ENCODE data around the gene KCNJ4. TPM values are rescaled to one million over a fixed set of nuclear protein-coding genes. Genes with fewer than 3 reads are reported as not detected.

Gene KCNJ4
- total RNA-seq, 2 donors from 2014 or later, result not detected

- no peaks in the 10 kb centered on the region for H3K9me3 ChIP-seq (ENCODE audit: control insufficient read depth, low read length, poor library complexity, severe bottlenecking)
- H3K27me3 Mint-ChIP-seq, result peaks cover 78% of the 10 kb centered on the region
- H3K36me3 Mint-ChIP-seq (ENCODE audit: low read depth), result peaks cover 15% of the 10 kb centered on the region
- DNase-seq (no peak), ATAC-seq (no peak)
- H3K27ac Mint-ChIP-seq, result no peak overlapping the region
- peak overlapping the region; percentile 86 for H3K4me3 Mint-ChIP-seq
- peaks cover 19% of the 10 kb centered on the region for H3K4me1 Mint-ChIP-seq
These were observed 1.0 kb downstream of the KCNJ4 start for GRCh38 chr22:38453996-38454352.

DNA sequence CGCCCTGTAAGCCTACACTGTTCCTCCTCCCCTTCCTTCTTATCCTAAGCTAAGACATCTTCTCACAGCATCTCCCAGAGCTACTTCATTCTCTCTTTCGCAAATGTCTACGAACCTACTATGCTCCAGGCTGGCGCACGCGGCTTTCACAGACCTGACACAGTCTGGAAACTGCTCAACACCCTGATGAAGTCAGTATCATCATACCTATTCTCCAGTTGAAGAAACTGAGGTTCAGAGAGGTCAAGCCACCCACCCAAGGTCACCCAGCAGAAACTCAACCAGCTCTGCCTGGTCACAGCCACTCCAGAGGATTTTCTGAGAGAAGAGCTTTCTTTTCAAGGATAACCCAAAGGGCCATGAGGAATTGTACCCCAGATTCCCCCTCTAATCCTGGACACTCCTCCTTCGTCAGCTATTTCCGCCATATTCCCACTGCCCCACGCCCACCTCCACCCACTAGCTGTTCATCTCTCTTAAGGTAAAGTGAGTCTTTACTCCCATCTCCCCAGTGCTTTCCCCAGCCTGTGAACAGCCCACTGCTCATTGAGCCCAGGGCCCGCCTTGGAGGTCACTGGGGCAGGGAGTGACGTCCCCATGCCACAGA lies 1.8 kb downstream of the KCNJ4 start:
- Mint-ChIP-seq H3K4me3 (peak overlapping the region; percentile 39), H3K27me3 (peaks cover 74% of the 10 kb centered on the region), H3K36me3 (ENCODE audit: low read depth) (peaks cover 15% of the 10 kb centered on the region), H3K27ac (no peak overlapping the region), H3K4me1 (peaks cover 19% of the 10 kb centered on the region)
- no peak for DNase-seq
- no peaks in the 10 kb centered on the region for H3K9me3 ChIP-seq (ENCODE audit: control insufficient read depth, low read length, poor library complexity, severe bottlenecking)
- ATAC-seq, result no peak

- H3K9me3 ChIP-seq (ENCODE audit: control insufficient read depth, low read length, poor library complexity, severe bottlenecking), result no peaks in the 10 kb centered on the region
- no peak overlapping the region for H3K4me3 Mint-ChIP-seq
- no peak overlapping the region for H3K27ac Mint-ChIP-seq
- ATAC-seq, result no peak
- DNase-seq, result no peak
- peaks cover 15% of the 10 kb centered on the region for H3K36me3 Mint-ChIP-seq (ENCODE audit: low read depth)
- H3K27me3 Mint-ChIP-seq, result peaks cover 67% of the 10 kb centered on the region
- peaks cover 16% of the 10 kb centered on the region for H3K4me1 Mint-ChIP-seq
These were observed 2.5 kb downstream of the KCNJ4 start for GRCh38 chr22:38452373-38453065.

DNA sequence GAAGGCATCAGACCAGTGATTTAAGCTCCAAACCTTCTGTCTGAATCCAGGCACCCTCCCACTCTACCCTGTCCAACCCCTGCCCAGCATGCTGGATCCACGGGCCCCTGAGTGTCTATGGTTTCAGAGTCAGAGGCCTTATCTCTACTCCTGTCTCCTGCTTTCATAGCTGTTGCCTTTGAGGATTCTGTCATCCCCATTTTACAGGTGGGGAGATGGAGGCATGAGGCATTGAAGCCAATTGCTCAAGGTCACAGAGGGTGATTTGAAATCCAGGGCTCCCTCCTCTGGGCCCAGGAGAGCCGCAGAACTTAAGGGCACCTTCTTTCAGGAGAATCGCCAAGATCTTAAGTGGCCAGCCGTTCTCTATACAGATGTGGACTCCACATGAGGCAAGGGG lies 3.1 kb downstream of the KCNJ4 start:
- Mint-ChIP-seq H3K4me1 (peaks cover 10% of the 10 kb centered on the region), H3K27me3 (peaks cover 61% of the 10 kb centered on the region), H3K27ac (no peak overlapping the region), H3K4me3 (no peak overlapping the region), H3K36me3 (ENCODE audit: low read depth) (peaks cover 9% of the 10 kb centered on the region)
- ATAC-seq (no peak), DNase-seq (no peak)
- H3K9me3 ChIP-seq (ENCODE audit: control insufficient read depth, low read length, poor library complexity, severe bottlenecking), result no peaks in the 10 kb centered on the region

DNA sequence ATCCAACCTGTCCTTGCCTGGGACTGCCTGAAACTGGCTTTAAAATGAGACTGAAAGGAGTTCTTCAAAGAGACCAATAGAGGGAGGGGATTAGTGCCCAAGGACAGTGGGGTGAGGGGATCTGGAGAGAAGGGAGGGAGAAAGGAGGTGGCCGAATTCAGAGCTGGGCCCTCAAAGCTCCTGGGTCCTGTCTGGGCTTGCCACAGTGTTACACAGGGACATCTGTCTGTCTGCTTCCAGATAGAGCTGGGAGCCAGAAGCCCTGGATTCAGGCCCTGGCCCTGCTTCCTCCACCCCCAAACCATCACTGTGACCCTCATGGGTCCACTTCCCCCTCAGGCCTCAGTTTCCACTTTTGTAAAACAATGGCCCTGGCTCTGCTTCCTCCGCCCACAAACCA lies 3.6 kb downstream of the KCNJ4 start:
- Mint-ChIP-seq H3K4me1 (peaks cover 8% of the 10 kb centered on the region), H3K27ac (no peak overlapping the region), H3K4me3 (no peak overlapping the region), H3K27me3 (peaks cover 58% of the 10 kb centered on the region), H3K36me3 (ENCODE audit: low read depth) (peaks cover 5% of the 10 kb centered on the region)
- no peak for DNase-seq
- no peak for ATAC-seq
- no peaks in the 10 kb centered on the region for H3K9me3 ChIP-seq (ENCODE audit: control insufficient read depth, low read length, poor library complexity, severe bottlenecking)

GRCh38 chr22:38450234-38450797 lies 4.7 kb downstream of the KCNJ4 start:
- Mint-ChIP-seq H3K27ac (no peak overlapping the region), H3K4me1 (peaks cover 8% of the 10 kb centered on the region), H3K27me3 (peaks cover 59% of the 10 kb centered on the region), H3K36me3 (ENCODE audit: low read depth) (peaks cover 4% of the 10 kb centered on the region), H3K4me3 (no peak overlapping the region)
- DNase-seq (no peak), ATAC-seq (no peak)
- H3K9me3 ChIP-seq (ENCODE audit: control insufficient read depth, low read length, poor library complexity, severe bottlenecking), result no peaks in the 10 kb centered on the region

DNA sequence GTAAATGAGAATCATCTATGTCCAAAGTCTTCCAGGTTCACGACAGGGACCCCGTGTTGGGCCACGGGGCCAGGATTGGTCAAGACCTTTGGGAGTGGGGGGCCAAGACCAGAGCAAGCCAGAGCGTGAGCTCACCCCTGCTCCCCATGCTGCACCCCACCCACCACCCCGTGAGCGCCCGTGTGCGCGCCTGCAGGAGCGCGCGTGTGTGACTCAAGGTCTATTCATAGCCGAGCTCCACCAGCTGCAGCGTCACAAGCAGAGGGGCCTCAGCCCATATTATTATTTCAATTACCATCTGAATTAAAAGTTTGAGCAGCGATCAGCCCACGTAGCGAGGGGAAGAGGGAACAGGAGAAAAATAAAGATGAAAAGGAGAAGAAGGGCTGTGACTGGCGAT lies 5.2 kb downstream of the KCNJ4 start:
- no peak for ATAC-seq
- H3K4me3 Mint-ChIP-seq, result no peak overlapping the region
- no peak for DNase-seq
- H3K4me1 Mint-ChIP-seq, result peaks cover 8% of the 10 kb centered on the region
- peaks cover 4% of the 10 kb centered on the region for H3K36me3 Mint-ChIP-seq (ENCODE audit: low read depth)
- peaks cover 63% of the 10 kb centered on the region for H3K27me3 Mint-ChIP-seq
- no peak overlapping the region for H3K27ac Mint-ChIP-seq
- H3K9me3 ChIP-seq (ENCODE audit: control insufficient read depth, low read length, poor library complexity, severe bottlenecking), result no peaks in the 10 kb centered on the region

GRCh38 chr22:38448945-38449745 lies 5.9 kb downstream of the KCNJ4 start:
- H3K9me3 ChIP-seq (ENCODE audit: control insufficient read depth, low read length, poor library complexity, severe bottlenecking), result no peaks in the 10 kb centered on the region
- ATAC-seq, result no peak
- Mint-ChIP-seq H3K4me3 (no peak overlapping the region), H3K27ac (no peak overlapping the region), H3K4me1 (peaks cover 4% of the 10 kb centered on the region), H3K27me3 (peaks cover 65% of the 10 kb centered on the region), H3K36me3 (ENCODE audit: low read depth) (no peaks in the 10 kb centered on the region)
- no peak for DNase-seq

- no peak overlapping the region for H3K4me3 Mint-ChIP-seq
These were observed 8.9 kb downstream of the KCNJ4 start for GRCh38 chr22:38446018-38446601.

GRCh38 chr22:38444783-38445182 lies 10.2 kb downstream of the KCNJ4 start:
- no peaks in the 10 kb centered on the region for H3K9me3 ChIP-seq (ENCODE audit: control insufficient read depth, low read length, poor library complexity, severe bottlenecking)
- no peak overlapping the region for H3K27ac Mint-ChIP-seq
- no peak for ATAC-seq

More at GRCh38 chr22:38446018-38446601, 8.9 kb downstream of the KCNJ4 start:
- no peaks in the 10 kb centered on the region for H3K36me3 Mint-ChIP-seq (ENCODE audit: low read depth)
- peaks cover 55% of the 10 kb centered on the region for H3K27me3 Mint-ChIP-seq
- no peak for DNase-seq
- H3K27ac Mint-ChIP-seq, result no peak overlapping the region
- no peaks in the 10 kb centered on the region for H3K9me3 ChIP-seq (ENCODE audit: control insufficient read depth, low read length, poor library complexity, severe bottlenecking)
- no peak for ATAC-seq
- peaks cover 5% of the 10 kb centered on the region for H3K4me1 Mint-ChIP-seq

DNA sequence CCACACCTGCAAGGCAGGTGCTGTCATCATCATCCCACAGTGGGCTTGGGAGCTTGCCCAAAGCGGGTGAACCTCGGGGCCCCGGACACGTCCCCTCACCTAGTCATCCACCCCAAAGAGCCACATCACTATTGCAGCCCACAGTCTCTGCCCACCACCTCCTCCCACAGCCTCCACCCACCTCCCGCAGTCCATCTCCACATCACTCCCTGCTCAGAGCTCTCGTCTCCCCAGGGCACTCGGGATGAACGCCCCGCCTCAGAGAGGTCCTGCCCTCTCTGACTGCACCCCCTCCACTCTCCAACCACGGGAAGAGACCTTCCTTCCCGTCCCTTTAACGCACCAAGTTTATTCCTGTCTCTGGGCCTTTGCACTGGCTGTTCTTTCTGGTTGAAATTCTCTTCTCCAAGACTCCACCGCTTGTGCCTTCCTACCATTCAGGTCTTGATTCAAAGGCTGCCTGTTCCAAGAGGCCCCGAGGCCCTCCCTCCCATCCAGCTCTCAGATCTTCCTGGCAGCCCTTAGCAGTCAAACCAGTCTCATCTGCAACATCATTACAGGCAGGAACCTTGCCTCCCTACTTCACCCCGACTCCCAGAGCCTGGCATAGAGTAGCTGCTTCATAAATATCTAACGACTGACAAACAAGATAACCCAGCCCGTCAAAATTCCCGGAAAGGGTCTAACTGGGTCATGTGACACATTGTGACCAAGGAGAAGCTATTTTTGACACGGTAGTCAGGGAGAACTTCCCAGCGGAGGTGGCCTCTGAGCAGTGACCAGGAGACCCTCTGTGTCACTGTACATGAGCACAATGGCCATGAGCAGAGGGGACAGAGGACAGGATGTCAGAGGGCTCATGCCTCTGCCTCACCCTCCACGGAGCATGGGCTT lies 11.1 kb downstream of the KCNJ4 start:
- ATAC-seq, result no peak
- H3K27ac Mint-ChIP-seq, result no peak overlapping the region
- no peaks in the 10 kb centered on the region for H3K9me3 ChIP-seq (ENCODE audit: control insufficient read depth, low read length, poor library complexity, severe bottlenecking)
- H3K4me3 Mint-ChIP-seq, result no peak overlapping the region
- peaks cover 44% of the 10 kb centered on the region for H3K27me3 Mint-ChIP-seq
- no peaks in the 10 kb centered on the region for H3K36me3 Mint-ChIP-seq (ENCODE audit: low read depth)
- DNase-seq, result no peak
- peaks cover 3% of the 10 kb centered on the region for H3K4me1 Mint-ChIP-seq

More at GRCh38 chr22:38444783-38445182, 10.2 kb downstream of the KCNJ4 start:
- Mint-ChIP-seq H3K4me3 (no peak overlapping the region), H3K27me3 (peaks cover 50% of the 10 kb centered on the region), H3K36me3 (ENCODE audit: low read depth) (no peaks in the 10 kb centered on the region), H3K4me1 (peaks cover 3% of the 10 kb centered on the region)
- DNase-seq, result no peak

DNA sequence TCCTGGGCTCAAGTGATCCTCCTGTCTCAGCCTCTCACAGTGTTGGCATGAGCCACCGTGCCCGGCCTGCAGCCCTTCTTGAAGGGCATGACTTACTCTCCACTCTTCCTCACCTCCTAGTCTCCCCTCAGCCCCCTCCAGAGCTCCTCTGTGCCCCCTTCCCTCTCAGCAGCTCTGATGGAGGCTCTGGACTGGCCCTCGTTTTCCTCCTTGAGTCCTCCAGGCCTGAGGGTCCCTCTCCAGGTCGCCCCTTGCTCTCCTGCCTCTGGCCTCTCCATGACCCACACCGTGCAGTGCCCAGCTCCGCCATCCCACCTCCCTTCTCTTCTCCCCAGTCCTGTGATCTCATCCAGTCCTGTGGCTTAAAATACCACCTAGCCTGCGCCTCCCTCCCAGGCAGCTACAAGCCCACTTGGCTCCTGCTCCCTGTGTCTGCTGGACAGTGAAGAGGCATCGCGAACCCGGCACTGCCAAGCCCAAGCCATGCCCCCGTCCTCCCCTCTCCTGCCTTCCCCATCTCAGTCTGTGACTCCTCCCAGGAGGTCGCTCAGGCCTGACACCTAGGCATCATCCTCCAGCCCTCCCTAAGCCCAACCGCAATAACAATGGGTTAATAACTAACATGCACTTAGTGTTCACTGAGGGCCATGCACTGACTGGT lies 11.9 kb downstream of the KCNJ4 start:
- H3K27me3 Mint-ChIP-seq, result peaks cover 41% of the 10 kb centered on the region
- ATAC-seq (no peak), DNase-seq (no peak)
- H3K36me3 Mint-ChIP-seq (ENCODE audit: low read depth), result no peaks in the 10 kb centered on the region
- peaks cover 3% of the 10 kb centered on the region for H3K4me1 Mint-ChIP-seq
- no peak overlapping the region for H3K4me3 Mint-ChIP-seq
- H3K9me3 ChIP-seq (ENCODE audit: control insufficient read depth, low read length, poor library complexity, severe bottlenecking), result no peaks in the 10 kb centered on the region
- no peak overlapping the region for H3K27ac Mint-ChIP-seq
